K562 (cell line): ENCODE results near the gene RASIP1. TPM values are rescaled to one million over a fixed set of nuclear protein-coding genes. Genes with fewer than 3 reads are reported as not detected.

Source experiments
- ATAC-seq: fragments of 200-7000 bp; cut with Tn5 transposase; 3 replicates; pipeline ENCODE4 v1.9.1; 2020; ENCODE audit warnings: moderate library complexity
- BruUV-seq: library from RNA; stranded (reverse); fragments of 400-500 nt; replicated peaks from 2 replicates; lab custom pipeline; 2021; lab: Mats Ljungman, UMichigan
- CTCF ChIA-PET: fragments of 300-600 bp; formaldehyde crosslinking; extraction: SDS; loops from one replicate; lab custom pipeline; 2021; ENCODE audit warnings: low intra/inter-chr PET ratio; lab: Yijun Ruan, JAX
- POLR2A ChIA-PET: fragments of 300-600, 350-650 bp; sonication (Branson Sonifier 250); formaldehyde crosslinking; extraction: SDS; loops from one replicate; lab custom pipeline; 2021; ENCODE audit warnings: antibody characterized with exemption, inconsistent platforms; lab: Yijun Ruan, JAX
- DNase-seq, 4 experiments: peaks; one replicate each; pipeline versions ENCODE4 v3.0.0 to v3.0.0-alpha.2; 2011 to 2018; ENCODE audit warnings: low spot score in 3 of 4, mixed read lengths in 3 of 4; ENCODE audit errors: extremely low read depth in 1 of 4
- FAIRE-seq: peaks from 2 replicates; lab custom pipeline; 2011; peaks lifted over from hg19 to GRCh38; lab: Jason Lieb, UNC
- H2AFZ ChIP-seq: 2 replicates; pipeline ENCODE4 v1.6.0; 2011; ENCODE audit warnings: low read depth, low read length, control low read depth, inconsistent platforms
- H3K27ac ChIP-seq: fragments of 200-600 bp; 3 replicates; pipeline ENCODE4 v1.8.0; 2011; ENCODE audit warnings: low read depth, mild to moderate bottlenecking, control low read depth, inconsistent platforms, low read length, moderate library complexity, mixed read lengths; ENCODE audit errors: extremely low read depth
- H3K27me3 ChIP-seq, 2 experiments: fragments of 300-600 bp in 1 of 2; 2 replicates in 1 of 2; 3 replicates in 1 of 2; pipeline versions ENCODE4 v1.6.0 to v1.8.0; 2011; ENCODE audit warnings: inconsistent platforms in 2 of 2, low read length in 2 of 2, mild to moderate bottlenecking in 1 of 2, mixed read lengths in 1 of 2, moderate library complexity in 1 of 2; ENCODE audit not compliant: control insufficient read depth in 2 of 2, insufficient read depth in 2 of 2
- H3K36me3 ChIP-seq: fragments of 300-600 bp; 3 replicates; pipeline ENCODE4 v1.8.0; 2011; ENCODE audit warnings: mild to moderate bottlenecking, low read length, inconsistent platforms; ENCODE audit not compliant: control insufficient read depth, insufficient read depth
- H3K4me1 ChIP-seq, 2 experiments: fragments of 200-600 bp in 1 of 2; replicated peaks in 1 of 2; 2 replicates in 1 of 2; 3 replicates in 1 of 2; pipeline versions ENCODE4 v1.5.1 to v1.8.0; 2011; ENCODE audit warnings: inconsistent platforms in 2 of 2, low read length in 2 of 2, mild to moderate bottlenecking in 1 of 2, mixed read lengths in 1 of 2, moderate library complexity in 1 of 2; ENCODE audit not compliant: control insufficient read depth in 2 of 2, insufficient read depth in 2 of 2
- H3K4me2 ChIP-seq: 2 replicates; pipeline ENCODE4 v1.6.1; 2011; ENCODE audit warnings: low read length, control low read depth, inconsistent platforms, mixed read lengths; ENCODE audit not compliant: insufficient read depth
- H3K4me3 ChIP-seq: fragments of 200-600 bp; sonication (generic), shearing (Covaris generic); 2 replicates; pipeline ENCODE4 v1.5.1; 2016; ENCODE audit warnings: control low read depth, inconsistent platforms
- H3K79me2 ChIP-seq: fragments of 200-600 bp; 3 replicates; pipeline ENCODE4 v1.8.0; 2011; ENCODE audit warnings: low read length, inconsistent platforms; ENCODE audit not compliant: control insufficient read depth, insufficient read depth
- H3K9ac ChIP-seq, 2 experiments: 2 replicates each; pipeline versions ENCODE4 v1.6.0 to v1.6.1; 2011; ENCODE audit warnings: low read depth in 2 of 2, low read length in 2 of 2, control low read depth in 1 of 2, inconsistent platforms in 1 of 2, mild to moderate bottlenecking in 1 of 2, mixed read lengths in 1 of 2; ENCODE audit not compliant: insufficient read depth in 1 of 2
- H3K9me1 ChIP-seq: one replicate; pipeline ENCODE4 v1.6.0; 2011; ENCODE audit warnings: inconsistent platforms, mild to moderate bottlenecking, low read length, moderate library complexity; ENCODE audit not compliant: control insufficient read depth, insufficient read depth
- H3K9me3 ChIP-seq: replicated peaks from 2 replicates; pipeline ENCODE4 v1.5.1; 2011; ENCODE audit warnings: low read depth, low read length, inconsistent platforms; ENCODE audit not compliant: control insufficient read depth, insufficient read depth
- H4K20me1 ChIP-seq: replicated peaks from 2 replicates; pipeline ENCODE4 v1.6.1; 2011; ENCODE audit warnings: low read length, inconsistent platforms, mixed read lengths; ENCODE audit not compliant: control insufficient read depth, insufficient read depth
- HNRNPK ChIP-seq: fragments of 200-400 bp; formaldehyde crosslinking; IDR thresholded peaks from one replicate; pipeline ENCODE4 v1.6.1; 2018; ENCODE audit warnings: mild to moderate bottlenecking, low read depth, low read length; ENCODE audit not compliant: poor library complexity, severe bottlenecking
- MCM7 ChIP-seq, 2 experiments: fragments of 450-650 bp; IDR thresholded peaks; 2 replicates each; pipeline ENCODE4 v1.6.1; 2016 to 2018
- PHB2 ChIP-seq: fragments of 450-650 bp; IDR thresholded peaks from 2 replicates; pipeline ENCODE4 v1.6.1; 2017; ENCODE audit warnings: low read depth
- POLR2A ChIP-seq: fragments of 450-650 bp; conservative IDR thresholded peaks from 2 replicates; pipeline ENCODE4 v1.6.1; 2016
- RAD21 ChIP-seq, 2 experiments: fragments of 250-450 bp in 1 of 2; fragments of 450-650 bp in 1 of 2; sonication (Bioruptor Pico) in 1 of 2; formaldehyde crosslinking in 1 of 2; IDR thresholded peaks in 1 of 2; conservative IDR thresholded peaks in 1 of 2; 2 replicates each; pipeline versions ENCODE4 v1.4.0 to v1.8.0; 2020 to 2022; ENCODE audit warnings: mild to moderate bottlenecking in 2 of 2, moderate library complexity in 1 of 2
- RFX1 ChIP-seq: fragments of 450-650 bp; IDR thresholded peaks from 2 replicates; pipeline ENCODE4 v1.6.1; 2016; ENCODE audit warnings: mild to moderate bottlenecking, moderate library complexity
- ZNF232 ChIP-seq: sonication (generic); formaldehyde crosslinking; IDR thresholded peaks from 2 replicates; pipeline ENCODE4 v1.8.0; 2022; ENCODE audit warnings: mild to moderate bottlenecking, missing genetic modification reagents
- WGBS: fragments of 100-300 bp; shearing (Covaris generic); methylation state at CpG from one replicate; pipeline ENCODE4 v1.1.6; 2016; ENCODE audit warnings: low coverage, mixed read lengths; ENCODE audit not compliant: insufficient coverage; ENCODE audit errors: missing lambda C conversion rate; 5-methylcytosine and 5-hydroxymethylcytosine counted together
- in situ Hi-C: fragments of 300-500 bp; cut with MboI; formaldehyde crosslinking; loops from 4 replicates; pipeline ENCODE4 v1.15.0; 2018; ENCODE audit warnings: inconsistent platforms, mixed read lengths
- intact Hi-C: fragments of 100-400 bp; cut with micrococcal nuclease; formaldehyde crosslinking; loops from 2 replicates; pipeline ENCODE4 v1.14.2; 2022
- polyA plus RNA-seq, 8 experiments: library from polyadenylated mRNA; depleted of rRNA in 4 of 8; stranded (reverse) in 5 of 8; unstranded in 3 of 8; fragments of >200 nt; fragmentation: Nextera tagmentation in 2 of 8; fragmentation: Illumina TruSeq in 1 of 8; extraction: Ambion mirVana in 2 of 8; extraction: Trizol in 1 of 8; gene quantifications; 2 replicates each; pipeline versions ENCODE4 v1.2.1 to v1.2.3, GENCODE V29; 2011 to 2014; ENCODE audit warnings: inconsistent platforms in 1 of 8, missing spikeins in 1 of 8
- total RNA-seq, 7 experiments: library from RNA; depleted of rRNA in 6 of 7; stranded (reverse); fragments of >200 nt in 6 of 7; fragmentation: Illumina TruSeq in 2 of 7; extraction: Trizol in 2 of 7; gene quantifications; 2 replicates each; pipeline versions ENCODE4 v1.2.1 to v1.2.3, GENCODE V29; 2011 to 2021; ENCODE audit warnings: low replicate concordance in 1 of 7
- TF ChIP-seq, protein P1 (sequence below): sonication (generic); IDR thresholded peaks from 2 replicates; pipeline ENCODE4 v1.6.1; 2016
- TF ChIP-seq, protein P2 (sequence below): fragments of 200-800 bp; sonication (Bioruptor generic); IDR thresholded peaks from 2 replicates; pipeline ENCODE4 v1.6.1; 2017; ENCODE audit warnings: missing genetic modification characterization, missing compliant biosample characterization
- TF ChIP-seq, protein P3 (sequence below): fragments of 450-650 bp; IDR thresholded peaks from 2 replicates; pipeline ENCODE4 v1.6.1; 2017; ENCODE audit warnings: mild to moderate bottlenecking, moderate library complexity
- TF ChIP-seq, protein P4 (sequence below): fragments of 250-450 bp; sonication (Bioruptor Pico); IDR thresholded peaks from 2 replicates; pipeline ENCODE4 v1.8.0; 2021; ENCODE audit warnings: moderate library complexity, mild to moderate bottlenecking, inconsistent platforms

Gene RASIP1
- total and polyA plus RNA-seq, 9 of the 15 experiments (the other 6 are each of a cell fraction or from before 2014, with no cell fraction given): 0.20 to 4.7 (median 1.5) TPM

DNA sequence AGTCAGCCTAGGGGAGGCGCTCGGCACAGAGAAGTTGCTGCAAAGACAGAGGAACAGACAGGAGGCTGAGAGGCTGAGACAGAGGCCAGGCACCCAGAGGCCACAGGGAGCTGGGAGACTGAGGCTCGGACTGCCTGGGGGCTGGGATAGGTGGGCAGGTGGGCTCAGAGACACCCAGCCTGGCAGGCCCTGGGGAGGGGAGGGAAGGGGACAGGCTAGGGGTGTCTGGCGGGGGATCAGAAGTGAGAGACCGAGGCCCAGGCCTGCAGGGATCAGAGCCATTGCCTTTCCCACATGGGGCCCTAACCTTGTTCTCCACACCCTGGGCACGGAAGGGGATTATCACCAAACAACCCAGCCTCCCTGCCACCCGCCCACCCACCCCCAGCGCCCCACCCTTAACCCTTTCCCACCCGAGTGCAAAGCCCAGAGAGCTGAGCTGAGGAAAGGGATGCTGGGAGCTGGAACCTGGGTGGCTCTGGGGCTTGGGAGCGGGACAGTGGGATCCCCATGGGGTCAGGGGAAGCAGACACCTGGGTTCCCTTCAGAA lies 68.9 kb downstream of the RASIP1 start (continued):
- TF ChIP-seq, protein P1, sequence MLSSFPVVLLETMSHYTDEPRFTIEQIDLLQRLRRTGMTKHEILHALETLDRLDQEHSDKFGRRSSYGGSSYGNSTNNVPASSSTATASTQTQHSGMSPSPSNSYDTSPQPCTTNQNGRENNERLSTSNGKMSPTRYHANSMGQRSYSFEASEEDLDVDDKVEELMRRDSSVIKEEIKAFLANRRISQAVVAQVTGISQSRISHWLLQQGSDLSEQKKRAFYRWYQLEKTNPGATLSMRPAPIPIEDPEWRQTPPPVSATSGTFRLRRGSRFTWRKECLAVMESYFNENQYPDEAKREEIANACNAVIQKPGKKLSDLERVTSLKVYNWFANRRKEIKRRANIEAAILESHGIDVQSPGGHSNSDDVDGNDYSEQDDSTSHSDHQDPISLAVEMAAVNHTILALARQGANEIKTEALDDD: no peak
- TF ChIP-seq RAD21 (CRISPR knock-in tag; conservative IDR thresholded peaks at IDR 0.05 in 1 of 2, IDR thresholded peaks at IDR 0.05 in 1 of 2) (no peak), ZNF232 (CRISPR knock-in tag) (no peak), PHB2 (no peak), MCM7 (IDR thresholded peaks at IDR 0.05) (no peak)
- TF ChIP-seq, protein P2, sequence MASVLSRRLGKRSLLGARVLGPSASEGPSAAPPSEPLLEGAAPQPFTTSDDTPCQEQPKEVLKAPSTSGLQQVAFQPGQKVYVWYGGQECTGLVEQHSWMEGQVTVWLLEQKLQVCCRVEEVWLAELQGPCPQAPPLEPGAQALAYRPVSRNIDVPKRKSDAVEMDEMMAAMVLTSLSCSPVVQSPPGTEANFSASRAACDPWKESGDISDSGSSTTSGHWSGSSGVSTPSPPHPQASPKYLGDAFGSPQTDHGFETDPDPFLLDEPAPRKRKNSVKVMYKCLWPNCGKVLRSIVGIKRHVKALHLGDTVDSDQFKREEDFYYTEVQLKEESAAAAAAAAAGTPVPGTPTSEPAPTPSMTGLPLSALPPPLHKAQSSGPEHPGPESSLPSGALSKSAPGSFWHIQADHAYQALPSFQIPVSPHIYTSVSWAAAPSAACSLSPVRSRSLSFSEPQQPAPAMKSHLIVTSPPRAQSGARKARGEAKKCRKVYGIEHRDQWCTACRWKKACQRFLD: no peak
- TF ChIP-seq, all 486 proteins: peak for 0

DNA sequence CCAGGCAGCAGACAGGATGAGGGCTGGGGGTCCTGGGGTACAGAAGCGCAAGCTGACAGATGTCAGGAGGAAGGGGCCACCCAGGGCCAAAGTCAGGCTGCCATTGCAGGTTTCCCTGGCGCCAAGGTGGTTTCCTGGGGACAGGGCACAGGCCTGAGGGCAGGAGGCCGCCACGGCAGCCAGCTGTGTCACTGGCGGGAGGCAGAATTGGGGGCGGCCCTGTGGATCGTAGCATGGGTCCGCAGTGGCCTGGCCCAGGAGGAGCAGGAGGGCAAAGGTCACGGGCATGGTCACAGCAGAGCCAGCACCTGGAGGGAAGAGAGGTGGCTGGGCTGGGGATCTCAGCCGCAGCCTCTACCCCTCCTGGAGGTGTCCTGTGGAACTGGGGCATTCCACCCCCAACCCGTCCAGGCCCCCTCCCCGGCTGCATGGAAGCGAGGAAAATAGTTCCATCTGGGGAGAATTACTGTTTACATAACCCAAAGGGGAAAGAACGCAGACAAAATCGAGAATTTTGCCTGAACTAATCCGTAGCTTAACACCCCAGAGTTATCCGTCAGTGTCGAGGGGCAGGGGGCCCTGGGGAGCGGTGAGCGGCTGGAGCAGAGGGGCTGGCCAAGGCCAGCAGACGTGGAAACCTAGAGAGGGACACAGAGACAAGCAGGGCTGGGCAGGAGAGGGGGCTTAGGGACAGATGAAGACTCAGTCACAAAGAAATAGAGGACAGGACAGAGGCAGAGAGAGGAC lies 69.5 kb downstream of the RASIP1 start:
- Histone ChIP-seq H3K9me1 (no peaks in the 10 kb centered on the region), H3K4me2 (no peak overlapping the region), H3K36me3 (no peaks in the 10 kb centered on the region), H3K9ac (peak overlapping the region in 1 of 2 experiments; percentile 2; a peak in 1 of 4 replicates), H3K79me2 (no peaks in the 10 kb centered on the region), H3K4me3 (no peak overlapping the region), H4K20me1 (no peaks in the 10 kb centered on the region), H3K9me3 (no peaks in the 10 kb centered on the region), H3K27ac (no peak overlapping the region), H3K4me1 (peaks cover 4 to 40% of the 10 kb centered on the region in 2 experiments; a peak in 4 of 5 replicates), H2AFZ (no peak overlapping the region), H3K27me3 (no peaks in the 10 kb centered on the region)
- in situ Hi-C loops: no loop called here
- WGBS: 70% methylated on average over 16 of the region's 21 CpGs
- BruUV-seq: no TSS peak
- FAIRE-seq (no peak), ATAC-seq (no peak), DNase-seq (no peak)
- ChIA-PET POLR2A (interaction anchor here (0.6 kb wide), 1 partner anchor 124 kb away, joined by 3 read pairs; no protein-coding TSS in a partner anchor), CTCF (no interaction called here)
- intact Hi-C loops: no loop called here
- TF ChIP-seq RFX1 (no peak), POLR2A (no peak), HNRNPK (no peak)
- TF ChIP-seq, protein P3, sequence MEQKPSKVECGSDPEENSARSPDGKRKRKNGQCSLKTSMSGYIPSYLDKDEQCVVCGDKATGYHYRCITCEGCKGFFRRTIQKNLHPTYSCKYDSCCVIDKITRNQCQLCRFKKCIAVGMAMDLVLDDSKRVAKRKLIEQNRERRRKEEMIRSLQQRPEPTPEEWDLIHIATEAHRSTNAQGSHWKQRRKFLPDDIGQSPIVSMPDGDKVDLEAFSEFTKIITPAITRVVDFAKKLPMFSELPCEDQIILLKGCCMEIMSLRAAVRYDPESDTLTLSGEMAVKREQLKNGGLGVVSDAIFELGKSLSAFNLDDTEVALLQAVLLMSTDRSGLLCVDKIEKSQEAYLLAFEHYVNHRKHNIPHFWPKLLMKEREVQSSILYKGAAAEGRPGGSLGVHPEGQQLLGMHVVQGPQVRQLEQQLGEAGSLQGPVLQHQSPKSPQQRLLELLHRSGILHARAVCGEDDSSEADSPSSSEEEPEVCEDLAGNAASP: no peak
- TF ChIP-seq, protein P4, sequence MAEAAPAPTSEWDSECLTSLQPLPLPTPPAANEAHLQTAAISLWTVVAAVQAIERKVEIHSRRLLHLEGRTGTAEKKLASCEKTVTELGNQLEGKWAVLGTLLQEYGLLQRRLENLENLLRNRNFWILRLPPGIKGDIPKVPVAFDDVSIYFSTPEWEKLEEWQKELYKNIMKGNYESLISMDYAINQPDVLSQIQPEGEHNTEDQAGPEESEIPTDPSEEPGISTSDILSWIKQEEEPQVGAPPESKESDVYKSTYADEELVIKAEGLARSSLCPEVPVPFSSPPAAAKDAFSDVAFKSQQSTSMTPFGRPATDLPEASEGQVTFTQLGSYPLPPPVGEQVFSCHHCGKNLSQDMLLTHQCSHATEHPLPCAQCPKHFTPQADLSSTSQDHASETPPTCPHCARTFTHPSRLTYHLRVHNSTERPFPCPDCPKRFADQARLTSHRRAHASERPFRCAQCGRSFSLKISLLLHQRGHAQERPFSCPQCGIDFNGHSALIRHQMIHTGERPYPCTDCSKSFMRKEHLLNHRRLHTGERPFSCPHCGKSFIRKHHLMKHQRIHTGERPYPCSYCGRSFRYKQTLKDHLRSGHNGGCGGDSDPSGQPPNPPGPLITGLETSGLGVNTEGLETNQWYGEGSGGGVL (CRISPR knock-in tag): no peak
